H1 (cell line): ENCODE results near the gene ENO2. TPM values are rescaled to one million over a fixed set of nuclear protein-coding genes. Genes with fewer than 3 reads are reported as not detected.

Experiments
- ASH2L ChIP-seq: fragments of 200-600, 300-600 bp; sonication (generic); IDR thresholded peaks from one replicate; pipeline ENCODE4 v1.7.1; 2017; ENCODE audit warnings: low read length
- CREB1 ChIP-seq: IDR thresholded peaks from 2 replicates; pipeline ENCODE4 v1.6.1; 2012; ENCODE audit warnings: inconsistent platforms
- EGR1 ChIP-seq: IDR thresholded peaks from 2 replicates; pipeline ENCODE4 v1.6.1; 2011; ENCODE audit warnings: low read depth, low read length, borderline replicate concordance
- KDM5A ChIP-seq: fragments of 200-600 bp; IDR thresholded peaks from 2 replicates; pipeline ENCODE4 v1.7.1; 2012; ENCODE audit warnings: mild to moderate bottlenecking, low read length, inconsistent platforms, mixed read lengths
- RBBP5 ChIP-seq: IDR thresholded peaks from 2 replicates; pipeline ENCODE4 v1.7.1; 2012; ENCODE audit warnings: low read depth, mild to moderate bottlenecking, inconsistent platforms, low read length, moderate library complexity, borderline replicate concordance
- RNF2 ChIP-seq: fragments of 200-900, 300-1000 bp; sonication (generic); IDR thresholded peaks from 2 replicates; pipeline ENCODE4 v1.7.1; 2016; ENCODE audit warnings: borderline replicate concordance, low read depth, mild to moderate bottlenecking, antibody characterized with exemption, low read length; ENCODE audit not compliant: poor library complexity, severe bottlenecking; ENCODE audit errors: missing control alignments
- SIRT6 ChIP-seq: IDR thresholded peaks from one replicate; pipeline ENCODE4 v1.7.1; 2012; ENCODE audit warnings: low read length, inconsistent platforms
- SP1 ChIP-seq: IDR thresholded peaks from 2 replicates; pipeline ENCODE4 v1.6.1; 2011; ENCODE audit warnings: low read depth, low read length
- SRF ChIP-seq: IDR thresholded peaks from 2 replicates; pipeline ENCODE4 v1.6.1; 2011; ENCODE audit warnings: mild to moderate bottlenecking, low read depth, low read length, moderate library complexity
- TAF1 ChIP-seq: IDR thresholded peaks from 2 replicates; pipeline ENCODE4 v1.6.1; 2011; ENCODE audit warnings: mild to moderate bottlenecking, low read depth, low read length
- polyA plus RNA-seq, 7 experiments: library from polyadenylated mRNA; depleted of rRNA in 3 of 7; stranded (reverse) in 5 of 7; unstranded in 2 of 7; fragments of >200 nt in 5 of 7; fragments of 200-250 nt in 2 of 7; gene quantifications; 1 replicate in 5 of 7; 2 replicates in 1 of 7; 4 replicates in 1 of 7; pipeline versions ENCODE4 v1.2.1 to v1.2.3, GENCODE V29; 2011 to 2013; ENCODE audit warnings: missing spikeins in 2 of 7, mixed read lengths in 2 of 7
- total RNA-seq: library from RNA; stranded (reverse); fragmentation: NEBNext Ultra II Directional; extraction: Animal tissue kit (Norgen Biotek cat#: 25700); gene quantifications from 2 replicates; pipeline ENCODE4 v1.2.1, GENCODE V29; 2021
- TF ChIP-seq, protein P1 (sequence below): fragments of 300-600 bp; sonication (generic); IDR thresholded peaks from 2 replicates; pipeline ENCODE4 v1.7.1; 2012; ENCODE audit warnings: low read length, moderate library complexity, mild to moderate bottlenecking, inconsistent platforms; ENCODE audit not compliant: insufficient replicate concordance

The ENO2 gene
- total and polyA plus RNA-seq, 2 of the 8 experiments (the other 6 are each of a cell fraction or from before 2014, with no cell fraction given), result 92.4 to 102 TPM

DNA sequence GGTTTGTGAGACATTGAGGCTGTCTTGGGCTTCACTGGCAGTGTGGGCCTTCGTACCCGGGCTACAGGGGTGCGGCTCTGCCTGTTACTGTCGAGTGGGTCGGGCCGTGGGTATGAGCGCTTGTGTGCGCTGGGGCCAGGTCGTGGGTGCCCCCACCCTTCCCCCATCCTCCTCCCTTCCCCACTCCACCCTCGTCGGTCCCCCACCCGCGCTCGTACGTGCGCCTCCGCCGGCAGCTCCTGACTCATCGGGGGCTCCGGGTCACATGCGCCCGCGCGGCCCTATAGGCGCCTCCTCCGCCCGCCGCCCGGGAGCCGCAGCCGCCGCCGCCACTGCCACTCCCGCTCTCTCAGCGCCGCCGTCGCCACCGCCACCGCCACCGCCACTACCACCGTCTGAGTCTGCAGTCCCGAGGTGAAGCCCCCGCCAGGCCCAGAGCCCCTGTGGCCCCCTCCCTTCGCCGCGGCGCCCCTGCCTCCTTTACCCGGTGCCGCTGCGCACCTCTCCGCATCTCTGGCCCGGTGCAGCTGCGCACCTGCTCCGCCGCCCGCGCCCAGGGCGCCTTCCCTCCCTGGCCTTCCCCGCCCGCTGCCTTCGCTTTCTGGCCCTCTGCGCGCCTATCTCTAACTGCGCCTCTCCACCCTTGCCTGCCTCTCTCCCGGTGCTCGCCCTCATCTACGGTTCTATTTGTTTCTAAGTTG, at the start of gene ENO2 (continued):
- TF ChIP-seq SIRT6 (no peak), KDM5A (no peak), SP1 (no peak), RNF2 (no peak), EGR1 (no peak), RBBP5 (0 out of 2 replicates have a peak, but pooled peaks have one; percentile 38), TAF1 (peak; percentile 37; the same call in 1 of the 2 replicates), SRF (no peak), ASH2L (peak; percentile 83), CREB1 (0 out of 2 replicates have a peak, but pooled peaks have one; percentile 15)
- TF ChIP-seq, protein P1, sequence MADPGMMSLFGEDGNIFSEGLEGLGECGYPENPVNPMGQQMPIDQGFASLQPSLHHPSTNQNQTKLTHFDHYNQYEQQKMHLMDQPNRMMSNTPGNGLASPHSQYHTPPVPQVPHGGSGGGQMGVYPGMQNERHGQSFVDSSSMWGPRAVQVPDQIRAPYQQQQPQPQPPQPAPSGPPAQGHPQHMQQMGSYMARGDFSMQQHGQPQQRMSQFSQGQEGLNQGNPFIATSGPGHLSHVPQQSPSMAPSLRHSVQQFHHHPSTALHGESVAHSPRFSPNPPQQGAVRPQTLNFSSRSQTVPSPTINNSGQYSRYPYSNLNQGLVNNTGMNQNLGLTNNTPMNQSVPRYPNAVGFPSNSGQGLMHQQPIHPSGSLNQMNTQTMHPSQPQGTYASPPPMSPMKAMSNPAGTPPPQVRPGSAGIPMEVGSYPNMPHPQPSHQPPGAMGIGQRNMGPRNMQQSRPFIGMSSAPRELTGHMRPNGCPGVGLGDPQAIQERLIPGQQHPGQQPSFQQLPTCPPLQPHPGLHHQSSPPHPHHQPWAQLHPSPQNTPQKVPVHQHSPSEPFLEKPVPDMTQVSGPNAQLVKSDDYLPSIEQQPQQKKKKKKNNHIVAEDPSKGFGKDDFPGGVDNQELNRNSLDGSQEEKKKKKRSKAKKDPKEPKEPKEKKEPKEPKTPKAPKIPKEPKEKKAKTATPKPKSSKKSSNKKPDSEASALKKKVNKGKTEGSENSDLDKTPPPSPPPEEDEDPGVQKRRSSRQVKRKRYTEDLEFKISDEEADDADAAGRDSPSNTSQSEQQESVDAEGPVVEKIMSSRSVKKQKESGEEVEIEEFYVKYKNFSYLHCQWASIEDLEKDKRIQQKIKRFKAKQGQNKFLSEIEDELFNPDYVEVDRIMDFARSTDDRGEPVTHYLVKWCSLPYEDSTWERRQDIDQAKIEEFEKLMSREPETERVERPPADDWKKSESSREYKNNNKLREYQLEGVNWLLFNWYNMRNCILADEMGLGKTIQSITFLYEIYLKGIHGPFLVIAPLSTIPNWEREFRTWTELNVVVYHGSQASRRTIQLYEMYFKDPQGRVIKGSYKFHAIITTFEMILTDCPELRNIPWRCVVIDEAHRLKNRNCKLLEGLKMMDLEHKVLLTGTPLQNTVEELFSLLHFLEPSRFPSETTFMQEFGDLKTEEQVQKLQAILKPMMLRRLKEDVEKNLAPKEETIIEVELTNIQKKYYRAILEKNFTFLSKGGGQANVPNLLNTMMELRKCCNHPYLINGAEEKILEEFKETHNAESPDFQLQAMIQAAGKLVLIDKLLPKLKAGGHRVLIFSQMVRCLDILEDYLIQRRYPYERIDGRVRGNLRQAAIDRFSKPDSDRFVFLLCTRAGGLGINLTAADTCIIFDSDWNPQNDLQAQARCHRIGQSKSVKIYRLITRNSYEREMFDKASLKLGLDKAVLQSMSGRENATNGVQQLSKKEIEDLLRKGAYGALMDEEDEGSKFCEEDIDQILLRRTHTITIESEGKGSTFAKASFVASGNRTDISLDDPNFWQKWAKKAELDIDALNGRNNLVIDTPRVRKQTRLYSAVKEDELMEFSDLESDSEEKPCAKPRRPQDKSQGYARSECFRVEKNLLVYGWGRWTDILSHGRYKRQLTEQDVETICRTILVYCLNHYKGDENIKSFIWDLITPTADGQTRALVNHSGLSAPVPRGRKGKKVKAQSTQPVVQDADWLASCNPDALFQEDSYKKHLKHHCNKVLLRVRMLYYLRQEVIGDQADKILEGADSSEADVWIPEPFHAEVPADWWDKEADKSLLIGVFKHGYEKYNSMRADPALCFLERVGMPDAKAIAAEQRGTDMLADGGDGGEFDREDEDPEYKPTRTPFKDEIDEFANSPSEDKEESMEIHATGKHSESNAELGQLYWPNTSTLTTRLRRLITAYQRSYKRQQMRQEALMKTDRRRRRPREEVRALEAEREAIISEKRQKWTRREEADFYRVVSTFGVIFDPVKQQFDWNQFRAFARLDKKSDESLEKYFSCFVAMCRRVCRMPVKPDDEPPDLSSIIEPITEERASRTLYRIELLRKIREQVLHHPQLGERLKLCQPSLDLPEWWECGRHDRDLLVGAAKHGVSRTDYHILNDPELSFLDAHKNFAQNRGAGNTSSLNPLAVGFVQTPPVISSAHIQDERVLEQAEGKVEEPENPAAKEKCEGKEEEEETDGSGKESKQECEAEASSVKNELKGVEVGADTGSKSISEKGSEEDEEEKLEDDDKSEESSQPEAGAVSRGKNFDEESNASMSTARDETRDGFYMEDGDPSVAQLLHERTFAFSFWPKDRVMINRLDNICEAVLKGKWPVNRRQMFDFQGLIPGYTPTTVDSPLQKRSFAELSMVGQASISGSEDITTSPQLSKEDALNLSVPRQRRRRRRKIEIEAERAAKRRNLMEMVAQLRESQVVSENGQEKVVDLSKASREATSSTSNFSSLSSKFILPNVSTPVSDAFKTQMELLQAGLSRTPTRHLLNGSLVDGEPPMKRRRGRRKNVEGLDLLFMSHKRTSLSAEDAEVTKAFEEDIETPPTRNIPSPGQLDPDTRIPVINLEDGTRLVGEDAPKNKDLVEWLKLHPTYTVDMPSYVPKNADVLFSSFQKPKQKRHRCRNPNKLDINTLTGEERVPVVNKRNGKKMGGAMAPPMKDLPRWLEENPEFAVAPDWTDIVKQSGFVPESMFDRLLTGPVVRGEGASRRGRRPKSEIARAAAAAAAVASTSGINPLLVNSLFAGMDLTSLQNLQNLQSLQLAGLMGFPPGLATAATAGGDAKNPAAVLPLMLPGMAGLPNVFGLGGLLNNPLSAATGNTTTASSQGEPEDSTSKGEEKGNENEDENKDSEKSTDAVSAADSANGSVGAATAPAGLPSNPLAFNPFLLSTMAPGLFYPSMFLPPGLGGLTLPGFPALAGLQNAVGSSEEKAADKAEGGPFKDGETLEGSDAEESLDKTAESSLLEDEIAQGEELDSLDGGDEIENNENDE, result no peak
